ENCODE data around the gene ZNF70. TPM values are rescaled to one million over a fixed set of nuclear protein-coding genes. Genes with fewer than 3 reads are reported as not detected.

ZNF70 gene
- total and polyA plus RNA-seq, 2 of the 13 experiments (the other 11 are each of a cell fraction or from before 2014, with no cell fraction given): 0.62 to 3.6 TPM

DNA sequence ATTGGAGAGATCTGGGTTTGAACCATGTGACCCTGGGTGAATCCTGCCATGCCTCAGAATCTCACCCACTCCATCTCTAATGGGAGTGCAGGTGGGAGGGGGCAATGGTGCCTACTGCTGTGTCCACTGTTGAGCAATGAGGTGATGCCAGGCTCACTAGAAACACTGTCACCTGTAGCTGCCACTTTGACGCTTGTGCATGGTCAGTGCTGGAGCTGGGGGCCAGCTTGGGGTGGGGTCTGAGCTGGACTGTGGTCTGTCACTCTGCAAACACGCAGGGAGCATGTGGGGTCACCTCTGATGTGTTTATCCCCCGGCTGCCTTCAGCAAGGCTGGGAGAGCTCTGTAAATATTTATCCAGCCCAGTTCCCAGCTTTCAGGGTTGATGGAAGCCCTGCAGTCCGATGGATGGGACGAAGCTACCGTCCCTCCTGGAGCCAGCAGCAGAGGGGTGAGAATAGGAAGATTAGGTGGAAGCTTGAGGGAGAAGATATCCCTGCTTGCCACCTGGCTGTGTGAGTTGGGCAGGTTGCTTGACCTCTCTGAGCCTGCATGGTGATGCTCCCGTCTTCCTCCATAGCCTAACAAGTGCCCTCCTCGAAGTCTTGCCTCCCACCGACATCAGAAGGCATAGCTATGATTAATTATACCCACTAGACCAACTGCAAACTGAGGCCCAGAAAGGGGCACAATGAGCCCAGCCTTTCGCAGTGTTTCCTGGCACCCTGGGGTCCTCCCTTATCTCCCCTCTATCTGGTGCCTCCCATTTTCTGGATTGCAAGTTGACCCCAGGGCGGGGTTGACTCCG lies 23.4 kb upstream of the ZNF70 start (continued):
- TF ChIP-seq ZNF432 (CRISPR knock-in tag; IDR thresholded peaks at IDR 0.05; ENCODE audit: borderline replicate concordance): no peak
- TF ChIP-seq ERF (CRISPR knock-in tag; IDR thresholded peaks at IDR 0.05): peak; percentile 68; the same call in 1 of the 2 replicates
- peak; percentile 64 to 91; a peak in 3 of 4 replicates for TF ChIP-seq EP300 (IDR thresholded peaks at IDR 0.05; ENCODE audit: low read depth in 2 of 2, low read length in 2 of 2)
- TF ChIP-seq EP300 (CRISPR knock-in tag; IDR thresholded peaks at IDR 0.05; ENCODE audit: borderline replicate concordance): peak; percentile 69; the same call in 1 of the 2 replicates
- TF ChIP-seq DMTF1 (CRISPR knock-in tag; IDR thresholded peaks at IDR 0.05): 0 out of 2 replicates have a peak, but pooled peaks have one; percentile 28
- TF ChIP-seq NFE2L1 (CRISPR knock-in tag; IDR thresholded peaks at IDR 0.05; ENCODE audit: borderline replicate concordance): no peak
- TF ChIP-seq, protein P1, sequence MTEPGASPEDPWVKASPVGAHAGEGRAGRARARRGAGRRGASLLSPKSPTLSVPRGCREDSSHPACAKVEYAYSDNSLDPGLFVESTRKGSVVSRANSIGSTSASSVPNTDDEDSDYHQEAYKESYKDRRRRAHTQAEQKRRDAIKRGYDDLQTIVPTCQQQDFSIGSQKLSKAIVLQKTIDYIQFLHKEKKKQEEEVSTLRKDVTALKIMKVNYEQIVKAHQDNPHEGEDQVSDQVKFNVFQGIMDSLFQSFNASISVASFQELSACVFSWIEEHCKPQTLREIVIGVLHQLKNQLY (CRISPR knock-in tag; IDR thresholded peaks at IDR 0.05): peak; percentile 98
- TF ChIP-seq MXI1 (IDR thresholded peaks at IDR 0.05; ENCODE audit: borderline replicate concordance, low read depth, low read length): peak; percentile 88; the same call in 1 of the 3 replicates
- TF ChIP-seq KAT7 (CRISPR knock-in tag; IDR thresholded peaks at IDR 0.05; ENCODE audit: borderline replicate concordance): peak; percentile 63; the same call in 1 of the 2 replicates
- TF ChIP-seq HNF4G (IDR thresholded peaks at IDR 0.05; ENCODE audit: borderline replicate concordance, low read depth, low read length): peak; percentile 73
- TF ChIP-seq HNF4G (CRISPR knock-in tag; IDR thresholded peaks at IDR 0.05; ENCODE audit: borderline replicate concordance, low read depth): peak; percentile 44; the same call in 1 of the 2 replicates
- TF ChIP-seq ZNF788 (CRISPR knock-in tag; IDR thresholded peaks at IDR 0.05; ENCODE audit: borderline replicate concordance): peak; percentile 86; the same call in 1 of the 2 replicates
- no peak for TF ChIP-seq ZSCAN31 (CRISPR knock-in tag; IDR thresholded peaks at IDR 0.05; ENCODE audit: low read depth)
- no peak for TF ChIP-seq ZNF570 (CRISPR knock-in tag; IDR thresholded peaks at IDR 0.05; ENCODE audit: borderline replicate concordance)
- TF ChIP-seq, protein P2, sequence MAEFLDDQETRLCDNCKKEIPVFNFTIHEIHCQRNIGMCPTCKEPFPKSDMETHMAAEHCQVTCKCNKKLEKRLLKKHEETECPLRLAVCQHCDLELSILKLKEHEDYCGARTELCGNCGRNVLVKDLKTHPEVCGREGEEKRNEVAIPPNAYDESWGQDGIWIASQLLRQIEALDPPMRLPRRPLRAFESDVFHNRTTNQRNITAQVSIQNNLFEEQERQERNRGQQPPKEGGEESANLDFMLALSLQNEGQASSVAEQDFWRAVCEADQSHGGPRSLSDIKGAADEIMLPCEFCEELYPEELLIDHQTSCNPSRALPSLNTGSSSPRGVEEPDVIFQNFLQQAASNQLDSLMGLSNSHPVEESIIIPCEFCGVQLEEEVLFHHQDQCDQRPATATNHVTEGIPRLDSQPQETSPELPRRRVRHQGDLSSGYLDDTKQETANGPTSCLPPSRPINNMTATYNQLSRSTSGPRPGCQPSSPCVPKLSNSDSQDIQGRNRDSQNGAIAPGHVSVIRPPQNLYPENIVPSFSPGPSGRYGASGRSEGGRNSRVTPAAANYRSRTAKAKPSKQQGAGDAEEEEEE (CRISPR knock-in tag; IDR thresholded peaks at IDR 0.05; ENCODE audit: borderline replicate concordance): no peak
- 0 out of 2 replicates have a peak, but pooled peaks have one; percentile 26 for TF ChIP-seq ZNF160 (CRISPR knock-in tag; IDR thresholded peaks at IDR 0.05)
- TF ChIP-seq RORA (CRISPR knock-in tag; IDR thresholded peaks at IDR 0.05): no peak
- TF ChIP-seq, protein P3, sequence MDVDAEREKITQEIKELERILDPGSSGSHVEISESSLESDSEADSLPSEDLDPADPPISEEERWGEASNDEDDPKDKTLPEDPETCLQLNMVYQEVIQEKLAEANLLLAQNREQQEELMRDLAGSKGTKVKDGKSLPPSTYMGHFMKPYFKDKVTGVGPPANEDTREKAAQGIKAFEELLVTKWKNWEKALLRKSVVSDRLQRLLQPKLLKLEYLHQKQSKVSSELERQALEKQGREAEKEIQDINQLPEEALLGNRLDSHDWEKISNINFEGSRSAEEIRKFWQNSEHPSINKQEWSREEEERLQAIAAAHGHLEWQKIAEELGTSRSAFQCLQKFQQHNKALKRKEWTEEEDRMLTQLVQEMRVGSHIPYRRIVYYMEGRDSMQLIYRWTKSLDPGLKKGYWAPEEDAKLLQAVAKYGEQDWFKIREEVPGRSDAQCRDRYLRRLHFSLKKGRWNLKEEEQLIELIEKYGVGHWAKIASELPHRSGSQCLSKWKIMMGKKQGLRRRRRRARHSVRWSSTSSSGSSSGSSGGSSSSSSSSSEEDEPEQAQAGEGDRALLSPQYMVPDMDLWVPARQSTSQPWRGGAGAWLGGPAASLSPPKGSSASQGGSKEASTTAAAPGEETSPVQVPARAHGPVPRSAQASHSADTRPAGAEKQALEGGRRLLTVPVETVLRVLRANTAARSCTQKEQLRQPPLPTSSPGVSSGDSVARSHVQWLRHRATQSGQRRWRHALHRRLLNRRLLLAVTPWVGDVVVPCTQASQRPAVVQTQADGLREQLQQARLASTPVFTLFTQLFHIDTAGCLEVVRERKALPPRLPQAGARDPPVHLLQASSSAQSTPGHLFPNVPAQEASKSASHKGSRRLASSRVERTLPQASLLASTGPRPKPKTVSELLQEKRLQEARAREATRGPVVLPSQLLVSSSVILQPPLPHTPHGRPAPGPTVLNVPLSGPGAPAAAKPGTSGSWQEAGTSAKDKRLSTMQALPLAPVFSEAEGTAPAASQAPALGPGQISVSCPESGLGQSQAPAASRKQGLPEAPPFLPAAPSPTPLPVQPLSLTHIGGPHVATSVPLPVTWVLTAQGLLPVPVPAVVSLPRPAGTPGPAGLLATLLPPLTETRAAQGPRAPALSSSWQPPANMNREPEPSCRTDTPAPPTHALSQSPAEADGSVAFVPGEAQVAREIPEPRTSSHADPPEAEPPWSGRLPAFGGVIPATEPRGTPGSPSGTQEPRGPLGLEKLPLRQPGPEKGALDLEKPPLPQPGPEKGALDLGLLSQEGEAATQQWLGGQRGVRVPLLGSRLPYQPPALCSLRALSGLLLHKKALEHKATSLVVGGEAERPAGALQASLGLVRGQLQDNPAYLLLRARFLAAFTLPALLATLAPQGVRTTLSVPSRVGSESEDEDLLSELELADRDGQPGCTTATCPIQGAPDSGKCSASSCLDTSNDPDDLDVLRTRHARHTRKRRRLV (CRISPR knock-in tag; IDR thresholded peaks at IDR 0.05): no peak
- TF ChIP-seq ZNF34 (CRISPR knock-in tag; IDR thresholded peaks at IDR 0.05; ENCODE audit: borderline replicate concordance): no peak
